KG1 (cell line): ENCODE measurements around the gene PXDN.

Experiments
- DNase-seq: peaks from one replicate; lab custom pipeline; 2025; lab: John Stamatoyannopoulos, UW

PXDN gene

GRCh38 chr2:1598041-1598710, 146.1 kb downstream of the PXDN start:
- DNase-seq: no peak

- no peak for DNase-seq
These were observed 149.0 kb downstream of the PXDN start for GRCh38 chr2:1595274-1595673.

GRCh38 chr2:1594373-1595171, 149.7 kb downstream of the PXDN start:
- no peak for DNase-seq

- DNase-seq: no peak
These were observed 150.3 kb downstream of the PXDN start for GRCh38 chr2:1594123-1594372.

- DNase-seq: no peak
These were observed 150.8 kb downstream of the PXDN start for GRCh38 chr2:1593371-1594122.

- DNase-seq: no peak
These were observed 152.1 kb downstream of the PXDN start for GRCh38 chr2:1591978-1592907.

- DNase-seq: no peak
These were observed 152.9 kb downstream of the PXDN start for GRCh38 chr2:1591461-1591770.

- no peak for DNase-seq
These were observed 153.5 kb downstream of the PXDN start for GRCh38 chr2:1590596-1591460.

GRCh38 chr2:1588978-1589621, 155.2 kb downstream of the PXDN start:
- no peak for DNase-seq

GRCh38 chr2:1588051-1588977, 156.0 kb downstream of the PXDN start:
- DNase-seq: no peak

GRCh38 chr2:1586923-1587840, 157.1 kb downstream of the PXDN start:
- DNase-seq: no peak

- no peak for DNase-seq
These were observed 157.9 kb downstream of the PXDN start for GRCh38 chr2:1586251-1586922.

- no peak for DNase-seq
These were observed 158.7 kb downstream of the PXDN start for GRCh38 chr2:1585635-1586034.

GRCh38 chr2:1584691-1585485, 159.4 kb downstream of the PXDN start:
- DNase-seq: no peak

GRCh38 chr2:1584051-1584531, 160.2 kb downstream of the PXDN start:
- DNase-seq: no peak

- DNase-seq: no peak
These were observed 161.4 kb downstream of the PXDN start for GRCh38 chr2:1582891-1583341.
